HEK293 (cell line): ENCODE results near the gene UNC5B.

Experiments used
- CTCF ChIA-PET: fragments of 350-600 bp; formaldehyde crosslinking; extraction: SDS; loops from one replicate; lab custom pipeline; 2021; ENCODE audit warnings: antibody characterized with exemption; lab: Yijun Ruan, JAX
- POLR2A ChIA-PET: fragments of 300-600 bp; formaldehyde crosslinking; extraction: SDS; loops from one replicate; lab custom pipeline; 2020; ENCODE audit warnings: antibody characterized with exemption, inconsistent platforms; lab: Yijun Ruan, JAX
- H3K27ac ChIP-seq: fragments of 200-500 bp; sonication (Bioruptor generic); 2 replicates; pipeline ENCODE4 v1.5.1; 2014; ENCODE audit warnings: low read depth, low read length, control low read depth, inconsistent platforms; ENCODE audit errors: extremely low read depth
- H3K36me3 ChIP-seq, 2 experiments: fragments of 200-500 bp in 1 of 2; sonication (Bioruptor generic) in 1 of 2; 1 replicate in 1 of 2; 2 replicates in 1 of 2; pipeline ENCODE4 v1.5.1; 2014 to 2017; ENCODE audit warnings: inconsistent platforms in 2 of 2, low read length in 2 of 2; ENCODE audit not compliant: control insufficient read depth in 2 of 2, insufficient read depth in 1 of 2
- H3K4me1 ChIP-seq: fragments of 200-500 bp; sonication (Bioruptor generic); 2 replicates; pipeline ENCODE4 v1.5.1; 2014; ENCODE audit warnings: mild to moderate bottlenecking, low read length, inconsistent platforms; ENCODE audit not compliant: control insufficient read depth, insufficient read depth
- H3K4me3 ChIP-seq: 2 replicates; pipeline ENCODE4 v1.5.1; 2011; ENCODE audit warnings: low read depth, mild to moderate bottlenecking, control low read depth, low read length, moderate library complexity
- H3K9me3 ChIP-seq: fragments of 200-500 bp; sonication (Bioruptor generic); 2 replicates; pipeline ENCODE4 v1.5.1; 2014; ENCODE audit warnings: low read depth, low read length, inconsistent platforms; ENCODE audit not compliant: control insufficient read depth, insufficient read depth
- KLF1 ChIP-seq: fragments of 450-650 bp; formaldehyde crosslinking; IDR thresholded peaks from 2 replicates; pipeline ENCODE4 v1.5.1; 2016; ENCODE audit warnings: missing biosample characterization, missing genetic modification characterization
- OSR2 ChIP-seq: fragments of 450-650 bp; formaldehyde crosslinking; IDR thresholded peaks from 2 replicates; pipeline ENCODE4 v1.5.1; 2016; ENCODE audit warnings: missing biosample characterization, missing genetic modification characterization
- REPIN1 ChIP-seq: fragments of 450-650 bp; formaldehyde crosslinking; IDR thresholded peaks from 2 replicates; pipeline ENCODE4 v1.5.1; 2017; ENCODE audit warnings: missing biosample characterization, missing genetic modification characterization, low read depth
- SP2 ChIP-seq: fragments of 450-650 bp; formaldehyde crosslinking; IDR thresholded peaks from 2 replicates; pipeline ENCODE4 v1.5.1; 2016; ENCODE audit warnings: missing biosample characterization, missing genetic modification characterization
- ZBTB17 ChIP-seq: fragments of 450-650 bp; formaldehyde crosslinking; IDR thresholded peaks from 2 replicates; pipeline ENCODE4 v1.5.1; 2016; ENCODE audit warnings: missing biosample characterization, missing genetic modification characterization
- ZBTB20 ChIP-seq: fragments of 450-650 bp; formaldehyde crosslinking; IDR thresholded peaks from 2 replicates; pipeline ENCODE4 v1.5.1; 2016; ENCODE audit warnings: missing biosample characterization, missing genetic modification characterization
- ZBTB21 ChIP-seq: fragments of 450-650 bp; formaldehyde crosslinking; IDR thresholded peaks from 2 replicates; pipeline ENCODE4 v1.5.1; 2017; ENCODE audit warnings: missing biosample characterization, missing genetic modification characterization
- ZBTB8A ChIP-seq: fragments of 450-650 bp; formaldehyde crosslinking; IDR thresholded peaks from 2 replicates; pipeline ENCODE4 v1.5.1; 2016; ENCODE audit warnings: missing biosample characterization, missing genetic modification characterization
- ZNF121 ChIP-seq: fragments of 450-650 bp; formaldehyde crosslinking; IDR thresholded peaks from 2 replicates; pipeline ENCODE4 v1.5.1; 2016; ENCODE audit warnings: missing biosample characterization, missing genetic modification characterization
- ZNF274 ChIP-seq, 2 experiments: fragments of 200-500 bp in 1 of 2; fragments of 450-650 bp in 1 of 2; sonication (Bioruptor generic) in 1 of 2; formaldehyde crosslinking in 1 of 2; IDR thresholded peaks; 2 replicates each; pipeline versions ENCODE4 v1.5.1 to v1.6.1; 2014 to 2016; ENCODE audit warnings: borderline replicate concordance in 1 of 2, inconsistent platforms in 1 of 2, low read length in 1 of 2, missing biosample characterization in 1 of 2, missing genetic modification characterization in 1 of 2
- ZNF341 ChIP-seq: fragments of 450-650 bp; formaldehyde crosslinking; IDR thresholded peaks from 2 replicates; pipeline ENCODE4; 2016; ENCODE audit warnings: low read depth, missing biosample characterization, missing genetic modification characterization
- ZNF433 ChIP-seq: fragments of 450-650 bp; formaldehyde crosslinking; IDR thresholded peaks from 2 replicates; pipeline ENCODE4 v1.5.1; 2016; ENCODE audit warnings: missing biosample characterization, missing genetic modification characterization, low read depth
- ZNF529 ChIP-seq: fragments of 450-650 bp; formaldehyde crosslinking; IDR thresholded peaks from 2 replicates; pipeline ENCODE4 v1.5.1; 2017; ENCODE audit warnings: missing genetic modification characterization, missing biosample characterization; ENCODE audit not compliant: insufficient replicate concordance
- ZNF654 ChIP-seq: fragments of 450-650 bp; formaldehyde crosslinking; IDR thresholded peaks from 2 replicates; pipeline ENCODE4 v1.5.1; 2016; ENCODE audit warnings: low read depth, missing biosample characterization, missing genetic modification characterization
- ZNF677 ChIP-seq: fragments of 450-650 bp; IDR thresholded peaks from 2 replicates; pipeline ENCODE4 v1.5.0; 2018; ENCODE audit warnings: missing biosample characterization, mild to moderate bottlenecking, missing genetic modification characterization, moderate library complexity
- ZNF830 ChIP-seq: fragments of 450-650 bp; IDR thresholded peaks from 2 replicates; pipeline ENCODE4 v1.5.0; 2018; ENCODE audit warnings: missing biosample characterization, missing genetic modification characterization, low read depth, mild to moderate bottlenecking, moderate library complexity
- TF ChIP-seq, protein P1 (sequence below): fragments of 450-650 bp; formaldehyde crosslinking; IDR thresholded peaks from 2 replicates; pipeline ENCODE4 v1.5.1; 2016; ENCODE audit warnings: missing biosample characterization, missing genetic modification characterization
- TF ChIP-seq, protein P2 (sequence below): fragments of 450-650 bp; formaldehyde crosslinking; IDR thresholded peaks from 2 replicates; pipeline ENCODE4 v1.5.1; 2016; ENCODE audit warnings: missing biosample characterization, missing genetic modification characterization
- TF ChIP-seq, protein P3 (sequence below): fragments of 450-650 bp; formaldehyde crosslinking; IDR thresholded peaks from 2 replicates; pipeline ENCODE4 v1.5.1; 2016; ENCODE audit warnings: missing biosample characterization, missing genetic modification characterization

The UNC5B gene

DNA sequence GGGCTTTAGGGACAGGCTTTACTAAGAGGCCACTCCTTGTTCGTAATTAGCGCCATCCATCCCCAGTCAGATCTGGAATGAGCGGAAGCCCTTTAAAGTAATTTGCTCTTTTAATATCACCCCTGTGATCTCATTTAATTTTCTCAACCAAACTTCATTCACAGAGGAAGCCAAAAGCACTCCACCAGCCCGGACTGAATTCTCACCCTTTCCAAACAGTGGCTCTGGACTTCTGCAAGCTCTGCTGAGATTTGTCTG, 43.1 kb downstream of the UNC5B start (continued):
- TF ChIP-seq ZNF830 (tag by site-specific recombination) (no peak), ZNF274 (IDR thresholded peaks at IDR 0.05; ENCODE audit: low read length) (no peak), ZNF274 (tag by site-specific recombination; IDR thresholded peaks at IDR 0.05; ENCODE audit: borderline replicate concordance) (no peak), ZBTB20 (no peak), ZNF529 (tag by site-specific recombination) (no peak), REPIN1 (tag by site-specific recombination) (no peak)
- TF ChIP-seq, all 188 proteins: peak for 0

DNA sequence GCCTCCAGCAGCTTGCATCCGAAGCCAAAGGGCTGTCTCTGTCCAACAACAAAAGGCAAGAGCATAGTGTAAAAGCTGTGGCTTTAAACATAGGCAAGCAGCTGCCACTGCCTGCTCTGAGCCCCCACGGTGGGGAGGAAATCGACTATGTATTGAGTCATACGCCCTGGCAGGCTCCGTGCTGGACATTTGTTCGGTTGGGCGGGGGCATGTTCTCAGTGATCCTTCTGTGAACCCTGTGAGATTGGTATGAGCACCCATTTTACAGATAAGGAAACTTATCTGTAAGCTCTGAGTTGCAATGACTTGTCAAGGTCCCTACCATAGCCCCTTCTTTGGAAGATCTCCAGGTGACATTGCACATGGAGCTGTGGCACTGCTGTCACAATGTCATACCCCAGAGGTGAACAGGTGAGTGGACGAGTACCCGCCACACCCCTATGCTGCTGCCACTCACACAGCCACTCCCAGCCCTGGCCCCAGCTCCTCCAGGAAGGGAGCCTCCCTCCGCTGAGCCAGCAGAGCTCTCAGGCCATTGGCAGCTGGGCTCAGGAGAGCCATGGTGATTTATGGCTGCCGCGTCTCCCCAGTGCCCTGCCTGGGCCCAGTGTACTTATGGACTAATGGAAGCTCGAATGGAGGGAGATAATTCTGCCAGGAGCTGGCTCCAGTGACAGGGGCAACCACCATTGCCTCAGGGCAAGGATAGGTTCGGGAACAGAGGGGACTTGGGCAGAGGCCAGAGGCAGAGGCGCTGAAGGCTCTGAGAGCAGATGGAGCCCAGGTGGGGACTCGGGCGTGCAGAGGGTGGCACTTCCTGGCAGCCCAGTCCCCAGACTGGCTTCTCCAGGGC, 43.7 kb downstream of the UNC5B start:
- Histone ChIP-seq H3K9me3 (no peaks in the 10 kb centered on the region), H3K4me1 (peaks cover 6% of the 10 kb centered on the region), H3K36me3 (peaks cover 0 to 17% of the 10 kb centered on the region in 2 experiments; a peak in 1 of 3 replicates), H3K4me3 (no peak overlapping the region), H3K27ac (no peak overlapping the region)
- TF ChIP-seq ZNF654 (tag by site-specific recombination) (no peak), ZBTB8A (tag by site-specific recombination) (peak; percentile 38; the same call in 1 of the 2 replicates), SP2 (tag by site-specific recombination) (0 out of 2 replicates have a peak, but pooled peaks have one; percentile 25), ZNF433 (tag by site-specific recombination) (no peak), ZNF121 (tag by site-specific recombination) (no peak), ZNF677 (tag by site-specific recombination) (no peak), ZNF341 (tag by site-specific recombination) (peak; percentile 67), ZBTB21 (tag by site-specific recombination) (no peak), KLF1 (tag by site-specific recombination) (peak; percentile 69), ZBTB17 (tag by site-specific recombination) (peak; percentile 39; the same call in 1 of the 2 replicates), OSR2 (peak; percentile 60; the same call in 1 of the 2 replicates)
- TF ChIP-seq, protein P1, sequence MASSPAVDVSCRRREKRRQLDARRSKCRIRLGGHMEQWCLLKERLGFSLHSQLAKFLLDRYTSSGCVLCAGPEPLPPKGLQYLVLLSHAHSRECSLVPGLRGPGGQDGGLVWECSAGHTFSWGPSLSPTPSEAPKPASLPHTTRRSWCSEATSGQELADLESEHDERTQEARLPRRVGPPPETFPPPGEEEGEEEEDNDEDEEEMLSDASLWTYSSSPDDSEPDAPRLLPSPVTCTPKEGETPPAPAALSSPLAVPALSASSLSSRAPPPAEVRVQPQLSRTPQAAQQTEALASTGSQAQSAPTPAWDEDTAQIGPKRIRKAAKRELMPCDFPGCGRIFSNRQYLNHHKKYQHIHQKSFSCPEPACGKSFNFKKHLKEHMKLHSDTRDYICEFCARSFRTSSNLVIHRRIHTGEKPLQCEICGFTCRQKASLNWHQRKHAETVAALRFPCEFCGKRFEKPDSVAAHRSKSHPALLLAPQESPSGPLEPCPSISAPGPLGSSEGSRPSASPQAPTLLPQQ: no peak
- TF ChIP-seq, protein P2, sequence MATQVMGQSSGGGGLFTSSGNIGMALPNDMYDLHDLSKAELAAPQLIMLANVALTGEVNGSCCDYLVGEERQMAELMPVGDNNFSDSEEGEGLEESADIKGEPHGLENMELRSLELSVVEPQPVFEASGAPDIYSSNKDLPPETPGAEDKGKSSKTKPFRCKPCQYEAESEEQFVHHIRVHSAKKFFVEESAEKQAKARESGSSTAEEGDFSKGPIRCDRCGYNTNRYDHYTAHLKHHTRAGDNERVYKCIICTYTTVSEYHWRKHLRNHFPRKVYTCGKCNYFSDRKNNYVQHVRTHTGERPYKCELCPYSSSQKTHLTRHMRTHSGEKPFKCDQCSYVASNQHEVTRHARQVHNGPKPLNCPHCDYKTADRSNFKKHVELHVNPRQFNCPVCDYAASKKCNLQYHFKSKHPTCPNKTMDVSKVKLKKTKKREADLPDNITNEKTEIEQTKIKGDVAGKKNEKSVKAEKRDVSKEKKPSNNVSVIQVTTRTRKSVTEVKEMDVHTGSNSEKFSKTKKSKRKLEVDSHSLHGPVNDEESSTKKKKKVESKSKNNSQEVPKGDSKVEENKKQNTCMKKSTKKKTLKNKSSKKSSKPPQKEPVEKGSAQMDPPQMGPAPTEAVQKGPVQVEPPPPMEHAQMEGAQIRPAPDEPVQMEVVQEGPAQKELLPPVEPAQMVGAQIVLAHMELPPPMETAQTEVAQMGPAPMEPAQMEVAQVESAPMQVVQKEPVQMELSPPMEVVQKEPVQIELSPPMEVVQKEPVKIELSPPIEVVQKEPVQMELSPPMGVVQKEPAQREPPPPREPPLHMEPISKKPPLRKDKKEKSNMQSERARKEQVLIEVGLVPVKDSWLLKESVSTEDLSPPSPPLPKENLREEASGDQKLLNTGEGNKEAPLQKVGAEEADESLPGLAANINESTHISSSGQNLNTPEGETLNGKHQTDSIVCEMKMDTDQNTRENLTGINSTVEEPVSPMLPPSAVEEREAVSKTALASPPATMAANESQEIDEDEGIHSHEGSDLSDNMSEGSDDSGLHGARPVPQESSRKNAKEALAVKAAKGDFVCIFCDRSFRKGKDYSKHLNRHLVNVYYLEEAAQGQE (tag by site-specific recombination): peak; percentile 67; the same call in 1 of the 2 replicates
- TF ChIP-seq, protein P3, sequence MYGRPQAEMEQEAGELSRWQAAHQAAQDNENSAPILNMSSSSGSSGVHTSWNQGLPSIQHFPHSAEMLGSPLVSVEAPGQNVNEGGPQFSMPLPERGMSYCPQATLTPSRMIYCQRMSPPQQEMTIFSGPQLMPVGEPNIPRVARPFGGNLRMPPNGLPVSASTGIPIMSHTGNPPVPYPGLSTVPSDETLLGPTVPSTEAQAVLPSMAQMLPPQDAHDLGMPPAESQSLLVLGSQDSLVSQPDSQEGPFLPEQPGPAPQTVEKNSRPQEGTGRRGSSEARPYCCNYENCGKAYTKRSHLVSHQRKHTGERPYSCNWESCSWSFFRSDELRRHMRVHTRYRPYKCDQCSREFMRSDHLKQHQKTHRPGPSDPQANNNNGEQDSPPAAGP (tag by site-specific recombination): 0 out of 2 replicates have a peak, but pooled peaks have one; percentile 40
- POLR2A ChIA-PET: no interaction called here
- CTCF ChIA-PET: interaction anchor here (4.1 kb wide), 1 partner anchor 14 kb away, joined by 20 read pairs; no protein-coding TSS in a partner anchor
